Activated naive CD8-positive, alpha-beta T cell treated with anti-CD3 and anti-CD28 coated beads, Interleukin-2, amount 10 ng/mL, durations not matched to agents 7 days and 5 days (primary cell): ENCODE results near the gene ZNF804A. TPM values are rescaled to one million over a fixed set of nuclear protein-coding genes. Genes with fewer than 3 reads are reported as not detected.
A peak's percentile ranks its signal among the peaks of the same experiment; 100 is the strongest.

Experiments used
- ATAC-seq: fragments of 150-1000 bp; cut with Tn5 transposase; one replicate; pipeline ENCODE4 v1.10.0; 2021; ENCODE audit warnings: low read depth, moderate library complexity
- POLR2A ChIA-PET: fragments of 350-600 bp; sonication (Branson Sonifier 250); formaldehyde crosslinking; loops from one replicate; lab custom pipeline; 2021; ENCODE audit warnings: antibody characterized with exemption; lab: Charles Lee
- DNase-seq: peaks from one replicate; pipeline ENCODE4 v3.0.0; 2021
- H3K27ac Mint-ChIP-seq: one replicate; pipeline ENCODE4 v1.8.0; 2022; ENCODE audit warnings: mild to moderate bottlenecking, mixed read lengths
- H3K27me3 Mint-ChIP-seq: one replicate; pipeline ENCODE4 v1.8.0; 2022; ENCODE audit warnings: mild to moderate bottlenecking, moderate library complexity, mixed read lengths
- H3K36me3 Mint-ChIP-seq: one replicate; pipeline ENCODE4 v1.8.0; 2021; ENCODE audit warnings: mild to moderate bottlenecking, mixed read lengths
- H3K4me1 Mint-ChIP-seq: one replicate; pipeline ENCODE4 v1.8.0; 2021; ENCODE audit warnings: mixed read lengths
- H3K4me3 Mint-ChIP-seq: one replicate; pipeline ENCODE4 v1.8.0; 2022; ENCODE audit warnings: mild to moderate bottlenecking, moderate library complexity, mixed read lengths
- H3K9me3 Mint-ChIP-seq: one replicate; pipeline ENCODE4 v1.8.0; 2021; ENCODE audit warnings: mixed read lengths
- total RNA-seq, 2 experiments: library from RNA; stranded (reverse); gene quantifications; one replicate each; pipeline ENCODE4 v1.2.3, GENCODE V29; 2021

ZNF804A gene
- total RNA-seq, 2 experiments from 2014 or later, result 0.08 TPM; not detected in 1

DNA sequence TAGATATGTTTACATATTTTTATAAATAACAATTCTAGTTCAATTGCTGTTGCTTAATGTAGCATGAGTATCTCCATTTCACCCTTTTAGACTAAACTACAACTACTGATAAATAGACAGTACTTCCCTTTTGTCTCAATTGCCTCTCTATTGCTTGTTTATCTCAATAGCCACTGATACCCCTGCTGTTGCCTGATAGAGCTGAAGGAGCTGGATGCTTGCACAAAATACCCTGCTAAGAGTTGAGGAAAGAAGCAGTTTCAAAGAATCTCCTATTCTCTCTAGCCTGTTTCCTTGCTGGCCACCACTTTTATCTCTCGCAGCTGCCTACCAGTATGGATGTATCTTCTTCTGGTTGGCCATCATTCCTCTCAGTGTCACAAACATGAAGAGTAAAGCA lies 16.9 kb upstream of the ZNF804A start:
- DNase-seq, result no peak
- no peak overlapping the region for H3K4me3 Mint-ChIP-seq

DNA sequence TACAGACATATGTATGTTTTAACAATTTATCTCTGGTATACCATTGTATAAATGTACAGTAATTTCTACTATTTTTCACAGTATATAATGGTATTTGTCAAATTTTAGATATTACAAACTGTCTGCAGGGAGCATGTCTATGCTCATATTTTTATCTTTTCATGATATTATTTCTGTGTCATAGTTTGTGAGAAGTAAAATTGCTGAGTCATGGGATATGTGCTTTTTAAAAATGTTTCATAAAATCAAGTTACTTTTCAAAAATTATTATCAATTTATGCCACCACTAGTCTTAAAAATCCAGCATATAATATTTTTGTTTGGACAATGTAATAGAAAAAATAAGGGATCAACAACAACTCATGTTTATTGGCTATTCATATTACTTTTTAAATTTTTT lies 9.1 kb upstream of the ZNF804A start:
- no peaks in the 10 kb centered on the region for H3K27me3 Mint-ChIP-seq
- ATAC-seq (no peak), DNase-seq (no peak)
- POLR2A ChIA-PET, result no interaction called here
- no peaks in the 10 kb centered on the region for H3K4me1 Mint-ChIP-seq
- H3K9me3 Mint-ChIP-seq, result no peaks in the 10 kb centered on the region
- no peak overlapping the region for H3K27ac Mint-ChIP-seq
- H3K36me3 Mint-ChIP-seq, result no peaks in the 10 kb centered on the region
- no peak overlapping the region for H3K4me3 Mint-ChIP-seq

More for the DNA sequence above, 16.9 kb upstream of the ZNF804A start:
- Mint-ChIP-seq H3K4me1 (no peaks in the 10 kb centered on the region), H3K27ac (no peak overlapping the region), H3K27me3 (no peaks in the 10 kb centered on the region), H3K9me3 (no peaks in the 10 kb centered on the region), H3K36me3 (no peaks in the 10 kb centered on the region)
- POLR2A ChIA-PET, result no interaction called here
- no peak for ATAC-seq

DNA sequence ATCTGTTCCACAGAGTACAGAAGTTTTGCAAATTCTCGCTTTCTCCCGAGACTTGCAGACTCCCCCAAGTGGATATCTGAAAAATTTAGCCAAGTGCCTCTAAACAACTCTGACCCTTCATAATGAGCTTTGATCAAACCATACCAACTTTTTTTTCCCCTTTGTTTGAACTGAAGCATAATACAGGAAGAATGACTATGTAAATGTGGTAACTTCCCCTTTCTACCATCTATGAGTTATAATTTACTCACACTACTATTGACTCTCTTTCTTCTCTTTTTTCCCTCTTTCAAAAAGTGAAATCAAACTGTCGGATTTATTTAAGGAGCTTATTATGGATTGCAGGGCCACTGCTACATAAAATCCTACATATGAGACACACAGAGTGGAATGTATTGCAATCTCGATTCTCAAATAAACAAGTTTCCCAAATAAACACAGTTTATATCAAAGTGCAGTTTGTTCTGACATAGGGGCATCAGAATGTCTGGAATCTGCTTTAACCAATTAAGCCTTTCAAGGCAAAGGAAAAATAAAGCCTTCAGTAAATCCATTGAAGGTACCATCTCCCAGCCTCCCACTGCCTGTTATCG lies 1.4 kb upstream of the ZNF804A start:
- peaks cover 4% of the 10 kb centered on the region for H3K4me1 Mint-ChIP-seq
- no peak for ATAC-seq
- H3K27ac Mint-ChIP-seq, result no peak overlapping the region
- POLR2A ChIA-PET, result no interaction called here
- no peaks in the 10 kb centered on the region for H3K9me3 Mint-ChIP-seq
- H3K36me3 Mint-ChIP-seq, result no peaks in the 10 kb centered on the region
- DNase-seq, result no peak
- H3K4me3 Mint-ChIP-seq, result no peak overlapping the region
- H3K27me3 Mint-ChIP-seq, result peaks cover 39% of the 10 kb centered on the region

DNA sequence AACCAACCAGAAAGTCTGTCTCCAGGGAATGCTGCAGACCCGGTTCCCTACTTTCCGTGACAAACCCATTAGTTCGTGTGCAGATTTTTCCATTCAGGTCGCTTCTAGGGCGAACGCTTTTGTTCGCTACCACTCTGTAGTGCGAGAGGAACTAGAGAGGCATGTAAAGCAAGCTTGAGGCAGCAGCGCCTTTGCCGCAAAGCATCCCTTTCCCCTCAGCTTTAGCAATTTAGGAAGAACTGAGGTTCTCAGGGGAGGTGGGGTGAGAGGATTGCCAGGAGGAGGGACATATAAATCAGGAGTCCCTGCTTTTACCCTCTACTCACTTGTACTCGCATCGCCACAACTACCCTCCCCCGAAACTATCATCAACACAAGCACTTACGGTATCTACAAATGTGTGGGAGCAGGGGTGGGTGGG lies 748 bp upstream of the ZNF804A start:
- no peaks in the 10 kb centered on the region for H3K36me3 Mint-ChIP-seq
- ATAC-seq (no peak), DNase-seq (peak; percentile 14)
- peaks cover 39% of the 10 kb centered on the region for H3K27me3 Mint-ChIP-seq
- H3K9me3 Mint-ChIP-seq, result no peaks in the 10 kb centered on the region
- peaks cover 4% of the 10 kb centered on the region for H3K4me1 Mint-ChIP-seq
- POLR2A ChIA-PET, result no interaction called here
- peak overlapping the region; percentile 41 for H3K4me3 Mint-ChIP-seq
- H3K27ac Mint-ChIP-seq, result no peak overlapping the region

GRCh38 chr2:184598002-184598315 lies 370 bp upstream of the ZNF804A start:
- no peak for ATAC-seq
- POLR2A ChIA-PET, result no interaction called here
- Mint-ChIP-seq H3K4me3 (peak overlapping the region; percentile 41), H3K4me1 (peaks cover 4% of the 10 kb centered on the region), H3K9me3 (no peaks in the 10 kb centered on the region), H3K36me3 (no peaks in the 10 kb centered on the region), H3K27ac (no peak overlapping the region), H3K27me3 (peaks cover 39% of the 10 kb centered on the region)
- DNase-seq, result no peak

GRCh38 chr2:184599054-184599871 lies 934 bp downstream of the ZNF804A start:
- ATAC-seq, result no peak
- POLR2A ChIA-PET, result no interaction called here
- Mint-ChIP-seq H3K27ac (no peak overlapping the region), H3K36me3 (no peaks in the 10 kb centered on the region), H3K27me3 (peaks cover 39% of the 10 kb centered on the region), H3K4me3 (peak overlapping the region; percentile 57), H3K4me1 (peaks cover 4% of the 10 kb centered on the region), H3K9me3 (no peaks in the 10 kb centered on the region)
- no peak for DNase-seq

DNA sequence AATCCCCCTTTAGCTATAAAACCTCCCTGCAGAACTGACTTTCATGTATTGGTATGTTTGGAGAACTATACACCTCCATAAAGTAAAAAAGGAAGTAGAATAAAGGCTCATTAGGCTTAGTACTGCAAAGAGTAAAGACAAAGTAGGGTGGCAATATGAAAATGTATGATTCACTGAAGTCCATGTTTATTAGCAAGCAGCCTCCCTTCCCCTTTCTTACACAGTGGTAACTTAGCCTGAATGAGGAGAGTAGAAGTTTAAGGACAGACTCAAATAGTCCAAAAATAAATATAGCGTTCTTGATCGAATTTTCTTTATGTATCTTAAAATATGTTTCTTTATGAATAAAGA lies 1.5 kb downstream of the ZNF804A start:
- Mint-ChIP-seq H3K27ac (no peak overlapping the region), H3K4me1 (peaks cover 4% of the 10 kb centered on the region), H3K36me3 (no peaks in the 10 kb centered on the region), H3K27me3 (peaks cover 39% of the 10 kb centered on the region), H3K9me3 (no peaks in the 10 kb centered on the region), H3K4me3 (no peak overlapping the region)
- POLR2A ChIA-PET, result no interaction called here
- ATAC-seq, result no peak
- no peak for DNase-seq

- DNase-seq (no peak), ATAC-seq (no peak)
- Mint-ChIP-seq H3K9me3 (no peaks in the 10 kb centered on the region), H3K27ac (no peak overlapping the region), H3K4me1 (peaks cover 4% of the 10 kb centered on the region), H3K36me3 (no peaks in the 10 kb centered on the region), H3K4me3 (no peak overlapping the region), H3K27me3 (peaks cover 22% of the 10 kb centered on the region)
- POLR2A ChIA-PET, result no interaction called here
These were observed 4.4 kb downstream of the ZNF804A start for GRCh38 chr2:184602734-184603133.

- no peak overlapping the region for H3K4me3 Mint-ChIP-seq
- no peaks in the 10 kb centered on the region for H3K4me1 Mint-ChIP-seq
- H3K9me3 Mint-ChIP-seq, result no peaks in the 10 kb centered on the region
- POLR2A ChIA-PET, result no interaction called here
- DNase-seq, result no peak
- H3K36me3 Mint-ChIP-seq, result no peaks in the 10 kb centered on the region
- no peak overlapping the region for H3K27ac Mint-ChIP-seq
- no peak for ATAC-seq
- no peaks in the 10 kb centered on the region for H3K27me3 Mint-ChIP-seq
These were observed 12.6 kb downstream of the ZNF804A start for GRCh38 chr2:184610891-184611290.

GRCh38 chr2:184611361-184612085 lies 13.2 kb downstream of the ZNF804A start:
- DNase-seq, result no peak
- no peak overlapping the region for H3K27ac Mint-ChIP-seq
- POLR2A ChIA-PET, result no interaction called here
- no peak for ATAC-seq
- H3K4me3 Mint-ChIP-seq, result no peak overlapping the region
- H3K36me3 Mint-ChIP-seq, result no peaks in the 10 kb centered on the region
- no peaks in the 10 kb centered on the region for H3K4me1 Mint-ChIP-seq
- no peaks in the 10 kb centered on the region for H3K27me3 Mint-ChIP-seq
- H3K9me3 Mint-ChIP-seq, result no peaks in the 10 kb centered on the region

- no peaks in the 10 kb centered on the region for H3K9me3 Mint-ChIP-seq
- H3K4me1 Mint-ChIP-seq, result no peaks in the 10 kb centered on the region
- ATAC-seq, result no peak
- no peaks in the 10 kb centered on the region for H3K36me3 Mint-ChIP-seq
- H3K4me3 Mint-ChIP-seq, result no peak overlapping the region
- POLR2A ChIA-PET, result no interaction called here
- DNase-seq, result no peak
- H3K27me3 Mint-ChIP-seq, result no peaks in the 10 kb centered on the region
- no peak overlapping the region for H3K27ac Mint-ChIP-seq
These were observed 22.0 kb downstream of the ZNF804A start for GRCh38 chr2:184620367-184620766.

DNA sequence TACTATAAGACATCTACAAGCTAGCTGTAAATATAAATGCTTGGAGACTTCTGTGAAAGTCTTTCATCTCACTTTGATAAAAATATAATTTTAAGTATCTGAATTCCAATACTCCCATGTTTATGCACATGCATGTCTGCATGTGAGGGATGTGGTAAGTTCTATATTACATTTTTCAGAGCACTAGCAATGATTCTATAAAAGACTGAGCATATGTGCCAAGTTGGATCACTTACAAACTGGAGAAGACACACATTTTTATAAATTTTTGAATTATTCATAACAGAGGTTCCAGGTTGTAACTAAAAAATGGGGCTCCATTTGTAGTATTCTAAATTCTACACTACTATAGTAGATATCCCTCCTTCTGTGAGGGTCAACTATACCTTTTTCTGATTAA lies 26.0 kb downstream of the ZNF804A start:
- Mint-ChIP-seq H3K36me3 (no peaks in the 10 kb centered on the region), H3K4me1 (no peaks in the 10 kb centered on the region), H3K27me3 (no peaks in the 10 kb centered on the region), H3K9me3 (no peaks in the 10 kb centered on the region), H3K4me3 (no peak overlapping the region), H3K27ac (no peak overlapping the region)
- DNase-seq (no peak), ATAC-seq (no peak)
- POLR2A ChIA-PET, result no interaction called here

GRCh38 chr2:184628051-184628450 lies 29.7 kb downstream of the ZNF804A start:
- H3K4me3 Mint-ChIP-seq, result no peak overlapping the region
- no peaks in the 10 kb centered on the region for H3K36me3 Mint-ChIP-seq
- DNase-seq (no peak), ATAC-seq (no peak)
- no peaks in the 10 kb centered on the region for H3K9me3 Mint-ChIP-seq
- no peaks in the 10 kb centered on the region for H3K27me3 Mint-ChIP-seq
- no peaks in the 10 kb centered on the region for H3K4me1 Mint-ChIP-seq
- POLR2A ChIA-PET, result no interaction called here
- no peak overlapping the region for H3K27ac Mint-ChIP-seq

GRCh38 chr2:184633726-184634125 lies 35.4 kb downstream of the ZNF804A start:
- DNase-seq (no peak), ATAC-seq (no peak)
- no peaks in the 10 kb centered on the region for H3K4me1 Mint-ChIP-seq
- H3K27me3 Mint-ChIP-seq, result no peaks in the 10 kb centered on the region
- H3K27ac Mint-ChIP-seq, result no peak overlapping the region
- no peaks in the 10 kb centered on the region for H3K9me3 Mint-ChIP-seq
- no peaks in the 10 kb centered on the region for H3K36me3 Mint-ChIP-seq
- POLR2A ChIA-PET, result no interaction called here
- H3K4me3 Mint-ChIP-seq, result no peak overlapping the region
